Lung (tissue), 12 donors: Measurements from ENCODE around the gene TLCD1. TPM values are rescaled to one million over a fixed set of nuclear protein-coding genes. Genes with fewer than 3 reads are reported as not detected.
A peak's percentile ranks its signal among the peaks of the same experiment; 100 is the strongest.

Experiments
- ATAC-seq: fragments of 200-7000 bp; cut with Tn5 transposase; one replicate; pipeline ENCODE4 v1.9.1; 2020; ENCODE audit warnings: moderate number of reproducible peaks; ENCODE audit not compliant: insufficient read depth, low FRiP score
- DNase-seq, 3 donors: peaks; one replicate each; pipeline ENCODE4 v3.0.0-alpha.2; 2013 to 2017
- H3K27ac ChIP-seq, 2 donors: one replicate each; pipeline ENCODE4 v1.5.1; 2013; ENCODE audit warnings: mild to moderate bottlenecking in 2 of 2, moderate library complexity in 2 of 2, control low read depth in 1 of 2, inconsistent platforms in 1 of 2, low read depth in 1 of 2, low read length in 1 of 2
- H3K27me3 ChIP-seq, 3 donors: one replicate each; pipeline ENCODE4 v1.5.1; 2013; ENCODE audit warnings: low read length in 2 of 3; ENCODE audit not compliant: control insufficient read depth in 3 of 3, insufficient read depth in 3 of 3
- H3K36me3 ChIP-seq, 4 donors: one replicate each; pipeline ENCODE4 v1.5.1; 2013; ENCODE audit warnings: low read length in 4 of 4, mild to moderate bottlenecking in 1 of 4, moderate library complexity in 1 of 4; ENCODE audit not compliant: control insufficient read depth in 4 of 4, insufficient read depth in 4 of 4
- H3K4me1 ChIP-seq, 5 donors: one replicate each; pipeline ENCODE4 v1.5.1; 2013; ENCODE audit warnings: low read length in 5 of 5, mild to moderate bottlenecking in 2 of 5, moderate library complexity in 1 of 5; ENCODE audit not compliant: control insufficient read depth in 5 of 5, insufficient read depth in 5 of 5
- H3K4me3 ChIP-seq: one replicate; pipeline ENCODE4 v1.5.1; 2013; ENCODE audit warnings: mild to moderate bottlenecking, control low read depth, moderate library complexity
- H3K9ac ChIP-seq, 2 donors: one replicate each; pipeline ENCODE4 v1.5.1; 2013; ENCODE audit warnings: low read length in 2 of 2, control low read depth in 1 of 2; ENCODE audit not compliant: insufficient read depth in 1 of 2
- H3K9me3 ChIP-seq, 4 donors: one replicate each; pipeline ENCODE4 v1.5.1; 2013; ENCODE audit warnings: low read length in 3 of 4, mild to moderate bottlenecking in 1 of 4, moderate library complexity in 1 of 4; ENCODE audit not compliant: control insufficient read depth in 4 of 4, insufficient read depth in 3 of 4
- CTCF ChIP-seq: IDR thresholded peaks from 2 replicates; pipeline ENCODE4 v1.5.1; 2012; ENCODE audit warnings: mild to moderate bottlenecking; ENCODE audit errors: control extremely low read depth, extremely low read depth
- WGBS, 2 donors: extraction: QIAGEN DNeasy Blood & Tissue Kit; methylation state at CpG; one replicate each; pipeline ENCODE4 v1.1.7; 2013; 5-methylcytosine and 5-hydroxymethylcytosine counted together
- polyA plus RNA-seq, 2 donors: library from polyadenylated mRNA; stranded (reverse); fragments of 200-250 nt; gene quantifications; one replicate each; pipeline ENCODE4 v1.2.1, GENCODE V29; 2013
- total RNA-seq, 2 donors: library from RNA; depleted of rRNA in 1 of 2; stranded (reverse); fragments of >200 nt in 1 of 2; gene quantifications; one replicate each; pipeline ENCODE4 v1.2.1, GENCODE V29; 2014 to 2021
- donor health status: control.
- donor health status: control.
- donor health status: Bipolar disorder and iron deficiency.
- donor health status: healthy.
- donor health status: DM: yes; HTN: yes; CAD: no.

TLCD1 gene
- total and polyA plus RNA-seq, 4 donors: 3.8 to 42.0 (median 28.7) TPM

GRCh38 chr17:28747801-28748750 is 22.0 kb upstream of the TLCD1 start:
- peak overlapping the region in 1 of 2 donors; percentile 29 for H3K27ac ChIP-seq

GRCh38 chr17:28747051-28747691 is 21.1 kb upstream of the TLCD1 start:
- WGBS, 2 donors: 39 to 65% methylated on average over 6 to 7 of the region's 7 CpGs

More at GRCh38 chr17:28747801-28748750, 22.0 kb upstream of the TLCD1 start:
- Histone ChIP-seq H3K27me3 (no peaks in the 10 kb centered on the region), H3K9me3 (no peaks in the 10 kb centered on the region), H3K4me3 (no peak overlapping the region), H3K9ac (no peak overlapping the region), H3K4me1 (peaks cover 0 to 42% (median 16%) of the 10 kb centered on the region in 5 donors), H3K36me3 (peaks cover 0 to 44% (median 25%) of the 10 kb centered on the region in 4 donors)
- ATAC-seq (no peak), DNase-seq (no peak)
- WGBS, 2 donors: 77 to 93% methylated on average over 18 of the region's 18 CpGs
- no peak for TF ChIP-seq CTCF

GRCh38 chr17:28746611-28747050 is 20.6 kb upstream of the TLCD1 start:
- peak in 1 of 3 donors; percentile 30 for DNase-seq
- peak; percentile 2 for ATAC-seq
- peak overlapping the region in 1 of 2 donors; percentile 86 for H3K27ac ChIP-seq
- H3K9ac ChIP-seq: peak overlapping the region in 1 of 2 donors; percentile 65
- no peak for TF ChIP-seq CTCF
- no peaks in the 10 kb centered on the region for H3K27me3 ChIP-seq
- no peak overlapping the region for H3K4me3 ChIP-seq
- peaks cover 0 to 49% (median 16%) of the 10 kb centered on the region in 5 donors for H3K4me1 ChIP-seq
- 33 to 67% methylated on average over 5 of the region's 5 CpGs for WGBS, 2 donors
- peaks cover 0 to 40% (median 24%) of the 10 kb centered on the region in 4 donors for H3K36me3 ChIP-seq
- no peaks in the 10 kb centered on the region for H3K9me3 ChIP-seq

More at GRCh38 chr17:28747051-28747691, 21.1 kb upstream of the TLCD1 start:
- Histone ChIP-seq H3K36me3 (peaks cover 0 to 42% (median 25%) of the 10 kb centered on the region in 4 donors), H3K9ac (no peak overlapping the region), H3K27me3 (no peaks in the 10 kb centered on the region), H3K4me1 (peaks cover 0 to 49% (median 16%) of the 10 kb centered on the region in 5 donors), H3K27ac (peak overlapping the region in 1 of 2 donors; percentile 86), H3K9me3 (no peaks in the 10 kb centered on the region), H3K4me3 (no peak overlapping the region)
- TF ChIP-seq CTCF: no peak
- ATAC-seq (peak; percentile 7), DNase-seq (peak; percentile 69 to 86 (median 82))
